Gastroesophageal sphincter (tissue), 4 donors: ENCODE measurements around the gene TXLNA. TPM values are rescaled to one million over a fixed set of nuclear protein-coding genes. Genes with fewer than 3 reads are reported as not detected.
A peak's percentile ranks its signal among the peaks of the same experiment; 100 is the strongest.

Experiments
- ATAC-seq: fragments of 150-250 bp; one replicate; pipeline ENCODE4 v1.9.1; 2016; ENCODE audit warnings: mild to moderate bottlenecking, moderate library complexity
- H3K27ac ChIP-seq, 4 donors: fragments of 200-600 bp; sonication (generic) in 3 of 4; 1 replicate in 3 of 4; 2 replicates in 1 of 4; pipeline ENCODE4 v1.5.1; 2016 to 2019
- H3K27me3 ChIP-seq: fragments of 200-600 bp; sonication (generic); one replicate; pipeline ENCODE4 v1.5.1; 2019
- H3K36me3 ChIP-seq, 2 donors: fragments of 200-600 bp; sonication (generic); one replicate each; pipeline ENCODE4 v1.5.1; 2019; ENCODE audit warnings: control low read depth in 1 of 2
- H3K4me1 ChIP-seq, 3 donors: fragments of 200-600 bp; sonication (generic); 1 replicate in 2 of 3; 2 replicates in 1 of 3; pipeline ENCODE4 v1.5.1; 2016 to 2019; ENCODE audit warnings: control low read depth in 2 of 3
- H3K4me3 ChIP-seq, 2 donors: fragments of 200-600 bp; sonication (generic); one replicate each; pipeline ENCODE4 v1.5.1; 2019; ENCODE audit warnings: mild to moderate bottlenecking in 1 of 2, moderate library complexity in 1 of 2
- H3K9me3 ChIP-seq, 3 donors: fragments of 200-600 bp; sonication (generic); one replicate each; pipeline ENCODE4 v1.5.1; 2017 to 2019; ENCODE audit warnings: control low read depth in 2 of 3
- EP300 ChIP-seq: sonication (generic); formaldehyde crosslinking; IDR thresholded peaks from one replicate; pipeline ENCODE4 v1.6.1; 2017; ENCODE audit warnings: antibody characterized with exemption, mild to moderate bottlenecking
- POLR2A ChIP-seq, 2 donors: fragments of 450-650 bp; IDR thresholded peaks; one replicate each; pipeline ENCODE4 v1.6.1; 2017; ENCODE audit warnings: antibody characterized with exemption in 2 of 2, mild to moderate bottlenecking in 2 of 2, moderate library complexity in 1 of 2
- POLR2AphosphoS5 ChIP-seq: sonication (generic); formaldehyde crosslinking; IDR thresholded peaks from one replicate; pipeline ENCODE4 v1.6.1; 2017; ENCODE audit warnings: antibody characterized with exemption
- WGBS, 2 donors: methylation state at CpG; one replicate each; pipeline ENCODE4 v1.1.5; 2018; ENCODE audit warnings: low coverage in 1 of 2; 5-methylcytosine and 5-hydroxymethylcytosine counted together
- total RNA-seq, 4 donors: library from RNA; depleted of rRNA; stranded (reverse); fragments of >200 nt; gene quantifications; one replicate each; pipeline ENCODE4 v1.1.0, GENCODE V29; 2016
- TF ChIP-seq, protein P1 (sequence below), 4 experiments: fragments of 200-600 bp in 2 of 4; fragments of 450-650 bp in 2 of 4; sonication (generic) in 1 of 4; IDR thresholded peaks; one replicate each; pipeline ENCODE4 v1.5.1; 2017 to 2019; ENCODE audit warnings: antibody characterized with exemption in 4 of 4, mild to moderate bottlenecking in 2 of 4, moderate library complexity in 2 of 4

The TXLNA gene
- total RNA-seq, 4 donors from 2014 or later: 44.7 to 86.6 (median 67.3) TPM

- peaks cover 6 to 41% (median 20%) of the 10 kb centered on the region in 3 donors for H3K4me1 ChIP-seq
- no peaks in the 10 kb centered on the region for H3K9me3 ChIP-seq
Measured at GRCh38 chr1:32220746-32221580, 41.5 kb downstream of the TXLNA start.

GRCh38 chr1:32221581-32221979 is 42.1 kb downstream of the TXLNA start:
- ATAC-seq: peak; percentile 37
- Histone ChIP-seq H3K4me1 (peaks cover 6 to 41% (median 20%) of the 10 kb centered on the region in 3 donors), H3K9me3 (no peaks in the 10 kb centered on the region), H3K27me3 (no peaks in the 10 kb centered on the region), H3K27ac (peak overlapping the region; percentile 85 to 92 (median 91)), H3K36me3 (peaks cover 0 to 67% of the 10 kb centered on the region in 2 donors), H3K4me3 (peak overlapping the region; percentile 65 to 96)
- 5 to 18% methylated on average over 3 to 9 of the region's 13 CpGs for WGBS, 2 donors
- TF ChIP-seq POLR2AphosphoS5 (no peak), POLR2A (IDR thresholded peaks at IDR 0.05) (no peak), EP300 (no peak)
- TF ChIP-seq, protein P1, sequence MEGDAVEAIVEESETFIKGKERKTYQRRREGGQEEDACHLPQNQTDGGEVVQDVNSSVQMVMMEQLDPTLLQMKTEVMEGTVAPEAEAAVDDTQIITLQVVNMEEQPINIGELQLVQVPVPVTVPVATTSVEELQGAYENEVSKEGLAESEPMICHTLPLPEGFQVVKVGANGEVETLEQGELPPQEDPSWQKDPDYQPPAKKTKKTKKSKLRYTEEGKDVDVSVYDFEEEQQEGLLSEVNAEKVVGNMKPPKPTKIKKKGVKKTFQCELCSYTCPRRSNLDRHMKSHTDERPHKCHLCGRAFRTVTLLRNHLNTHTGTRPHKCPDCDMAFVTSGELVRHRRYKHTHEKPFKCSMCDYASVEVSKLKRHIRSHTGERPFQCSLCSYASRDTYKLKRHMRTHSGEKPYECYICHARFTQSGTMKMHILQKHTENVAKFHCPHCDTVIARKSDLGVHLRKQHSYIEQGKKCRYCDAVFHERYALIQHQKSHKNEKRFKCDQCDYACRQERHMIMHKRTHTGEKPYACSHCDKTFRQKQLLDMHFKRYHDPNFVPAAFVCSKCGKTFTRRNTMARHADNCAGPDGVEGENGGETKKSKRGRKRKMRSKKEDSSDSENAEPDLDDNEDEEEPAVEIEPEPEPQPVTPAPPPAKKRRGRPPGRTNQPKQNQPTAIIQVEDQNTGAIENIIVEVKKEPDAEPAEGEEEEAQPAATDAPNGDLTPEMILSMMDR (IDR thresholded peaks at IDR 0.05): no peak

More at GRCh38 chr1:32220746-32221580, 41.5 kb downstream of the TXLNA start:
- 92% methylated on average over 2 of the region's 4 CpGs for WGBS, 2 donors
- Histone ChIP-seq H3K27ac (peak overlapping the region in 2 of 4 donors; percentile 90 to 92), H3K36me3 (peaks cover 0 to 67% of the 10 kb centered on the region in 2 donors), H3K4me3 (peak overlapping the region; percentile 65 to 96), H3K27me3 (no peaks in the 10 kb centered on the region)
- no peak for ATAC-seq
- no peak for TF ChIP-seq POLR2A (IDR thresholded peaks at IDR 0.05)
- TF ChIP-seq, protein P1 (IDR thresholded peaks at IDR 0.05): no peak
- TF ChIP-seq EP300: no peak
- no peak for TF ChIP-seq POLR2AphosphoS5

DNA sequence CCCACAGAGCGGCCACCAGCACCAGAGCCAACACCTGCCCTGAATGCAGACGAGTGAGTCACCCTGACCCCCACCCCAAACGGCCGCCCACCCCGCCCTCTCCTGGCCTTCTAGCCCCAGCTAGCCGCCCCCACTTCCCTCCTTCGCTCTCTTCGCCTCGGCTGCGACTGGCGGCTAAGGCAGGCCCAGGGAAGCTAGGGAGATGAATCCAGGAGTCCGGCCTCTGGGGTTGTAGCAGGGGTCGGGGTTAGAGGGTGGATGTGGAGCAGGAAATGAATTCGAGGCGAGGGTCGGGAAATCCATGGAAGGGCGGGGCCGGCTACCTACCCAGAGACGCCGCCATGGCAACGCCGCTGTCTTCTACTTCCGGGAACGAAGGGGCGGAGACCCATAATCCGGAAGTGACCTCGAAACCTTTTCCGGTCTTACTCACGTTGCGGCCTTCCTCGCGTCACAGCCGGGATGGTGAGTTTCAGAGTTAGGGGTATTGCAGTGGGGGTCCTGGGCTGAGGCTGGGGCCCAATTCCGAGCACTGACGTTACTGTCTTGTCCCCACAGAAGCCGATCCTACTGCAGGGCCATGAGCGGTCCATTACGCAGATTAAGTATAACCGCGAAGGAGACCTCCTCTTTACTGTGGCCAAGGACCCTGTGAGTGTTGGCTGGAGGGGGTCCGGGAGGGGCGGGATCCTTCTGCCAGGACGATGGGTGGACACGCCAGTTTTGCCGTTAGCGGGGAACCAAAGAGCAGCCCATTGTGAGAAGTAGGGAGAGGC is 42.7 kb downstream of the TXLNA start, which contains the start of the genes EIF3I and TMEM234:
TSS of gene EIF3I (plus strand) at position 428 of the 776 bp plus-strand sequence. CDS start at position 463, 35 bp downstream.
TSS of gene TMEM234 (minus strand) at position 374 of the 776 bp plus-strand sequence. CDS start at position 343, 31 bp downstream.
- Histone ChIP-seq H3K4me3 (peak within 1 kb of the TSS; percentile 65 to 96), H3K9me3 (no peaks in the 10 kb centered on the region), H3K27me3 (no peaks in the 10 kb centered on the region), H3K4me1 (peaks cover 6 to 41% (median 20%) of the 10 kb centered on the region in 3 donors), H3K27ac (peak within 1 kb of the TSS; percentile 85 to 92 (median 91)), H3K36me3 (peaks cover 0 to 67% of the 10 kb centered on the region in 2 donors)
- ATAC-seq: peak; percentile 97
- TF ChIP-seq POLR2AphosphoS5: peak; percentile 95
- peak; percentile 62 to 65 for TF ChIP-seq POLR2A (IDR thresholded peaks at IDR 0.05)
- TF ChIP-seq EP300: no peak
- TF ChIP-seq, protein P1 (IDR thresholded peaks at IDR 0.05): no peak
- 0% methylated on average over 28 of the region's 46 CpGs; no CpG with 5 or more reads in 1 of the 2 donors for WGBS, 2 donors

GRCh38 chr1:32223683-32224082 is 44.2 kb downstream of the TXLNA start:
- H3K4me3 ChIP-seq: peak overlapping the region in 1 of 2 donors; percentile 96
- H3K4me1 ChIP-seq: peaks cover 6 to 41% (median 20%) of the 10 kb centered on the region in 3 donors
- H3K27me3 ChIP-seq: no peaks in the 10 kb centered on the region
- no peaks in the 10 kb centered on the region for H3K9me3 ChIP-seq
- TF ChIP-seq, protein P1 (IDR thresholded peaks at IDR 0.05): no peak
- TF ChIP-seq POLR2AphosphoS5 (no peak), EP300 (no peak), POLR2A (IDR thresholded peaks at IDR 0.05) (no peak)
- peak overlapping the region in 3 of 4 donors; percentile 90 to 92 (median 92) for H3K27ac ChIP-seq
- no peak for ATAC-seq
- peaks cover 0 to 69% of the 10 kb centered on the region in 2 donors for H3K36me3 ChIP-seq
- WGBS, 2 donors: 57% methylated on average over 3 of the region's 3 CpGs; no CpG with 5 or more reads in 1 of the 2 donors
